IPS DF 19.7 (cell line): Measurements from ENCODE around the gene SLC43A3.
"Not testable (repeated sequence)": the region's sequence is repeated elsewhere in the genome, so short reads cannot be mapped to it uniquely, and the experiment has no call there.

Experiments
- DNase-seq: peaks from one replicate; pipeline ENCODE4 v3.0.0-alpha.2; 2013; ENCODE audit warnings: low read depth, low spot score

Gene SLC43A3

DNA sequence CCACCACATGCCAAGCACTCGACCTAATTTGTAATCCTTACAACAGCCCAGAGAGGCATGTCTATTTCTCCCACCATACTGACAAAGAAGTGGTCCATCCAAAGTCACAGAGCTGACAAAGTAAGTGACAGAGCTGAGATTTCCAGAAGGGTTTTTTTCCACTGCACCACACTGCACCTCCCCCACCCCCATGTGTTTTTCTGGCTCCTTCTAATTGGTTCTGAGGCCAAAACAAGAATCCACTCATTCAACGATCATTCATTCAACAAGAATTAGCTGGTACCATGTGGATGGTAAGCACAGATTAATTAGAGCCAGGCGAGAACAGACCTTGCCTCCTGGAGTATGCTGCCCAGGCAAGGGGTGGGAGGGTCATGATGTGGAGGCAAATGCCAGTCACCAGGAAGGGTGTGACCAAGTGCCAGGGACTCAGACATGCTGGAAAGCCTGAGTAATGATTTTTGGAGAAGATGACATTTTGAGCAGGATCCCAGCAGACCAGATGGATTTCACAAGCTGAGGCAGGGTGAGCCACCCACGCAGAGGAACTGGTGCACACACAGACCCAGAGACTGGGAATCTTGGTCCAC is 21.6 kb downstream of the SLC43A3 start:
- no peak for DNase-seq

DNA sequence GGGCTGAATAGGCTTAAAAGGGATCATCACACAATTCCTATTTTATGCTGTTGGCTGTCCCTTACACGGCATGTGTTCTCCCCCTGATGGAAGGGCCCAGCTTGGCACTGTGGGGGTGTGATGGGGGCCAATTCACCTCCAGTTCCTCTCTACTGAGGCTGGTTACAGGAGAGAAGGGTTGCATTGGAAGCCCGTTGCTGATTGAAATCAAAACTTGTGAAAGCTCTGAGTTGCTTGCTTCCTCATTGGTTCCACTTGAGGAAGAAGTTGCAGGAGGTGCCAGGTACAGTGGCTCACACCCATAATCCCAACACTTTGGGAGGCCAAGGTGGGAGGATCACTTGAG is 23.1 kb downstream of the SLC43A3 start:
- no peak for DNase-seq

- DNase-seq = not testable (repeated sequence)
These were observed 23.7 kb downstream of the SLC43A3 start for GRCh38 chr11:57403003-57403801.

GRCh38 chr11:57402188-57403002 is 24.5 kb downstream of the SLC43A3 start:
- no peak for DNase-seq

GRCh38 chr11:57399972-57400578 is 26.8 kb downstream of the SLC43A3 start:
- no peak for DNase-seq

GRCh38 chr11:57399221-57399620 is 27.7 kb downstream of the SLC43A3 start:
- DNase-seq = no peak

GRCh38 chr11:57397394-57397990 is 29.4 kb downstream of the SLC43A3 start:
- DNase-seq = no peak

- DNase-seq = no peak
These were observed 30.2 kb downstream of the SLC43A3 start for GRCh38 chr11:57396744-57397143.

GRCh38 chr11:57395905-57396623 is 30.9 kb downstream of the SLC43A3 start:
- no peak for DNase-seq

GRCh38 chr11:57394203-57394965 is 32.5 kb downstream of the SLC43A3 start:
- DNase-seq = no peak

GRCh38 chr11:57392763-57393105 is 34.2 kb downstream of the SLC43A3 start:
- no peak for DNase-seq

- DNase-seq = no peak
These were observed 34.7 kb downstream of the SLC43A3 start for GRCh38 chr11:57392066-57392762.

DNA sequence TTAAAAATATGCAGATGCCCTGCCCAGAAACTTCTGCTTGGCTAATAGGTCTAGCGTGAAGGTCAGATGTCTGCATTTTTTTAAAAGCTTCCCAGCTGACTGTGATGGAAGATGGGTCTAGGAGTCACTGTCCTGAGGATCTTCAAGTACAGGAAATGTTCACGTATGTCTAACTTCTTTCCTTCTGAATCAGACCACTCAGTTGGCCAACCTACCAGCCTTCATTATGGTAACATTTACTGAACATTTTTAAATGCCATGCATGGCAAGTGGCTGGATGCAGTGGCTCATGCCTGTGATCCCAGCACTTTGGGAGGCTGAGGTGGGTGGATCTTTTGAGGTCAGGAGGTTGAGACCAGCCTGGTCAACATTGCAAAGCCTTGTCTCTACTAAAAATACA is 35.4 kb downstream of the SLC43A3 start:
- DNase-seq = no peak

GRCh38 chr11:57391111-57391510 is 35.8 kb downstream of the SLC43A3 start:
- no peak for DNase-seq

GRCh38 chr11:57390535-57390934 is 36.4 kb downstream of the SLC43A3 start, which contains the start of gene PRG2:
Gene PRG2 (minus strand): TSS chr11:57390650. CDS start chr11:57389944, 706 bp downstream.
- DNase-seq = no peak

DNA sequence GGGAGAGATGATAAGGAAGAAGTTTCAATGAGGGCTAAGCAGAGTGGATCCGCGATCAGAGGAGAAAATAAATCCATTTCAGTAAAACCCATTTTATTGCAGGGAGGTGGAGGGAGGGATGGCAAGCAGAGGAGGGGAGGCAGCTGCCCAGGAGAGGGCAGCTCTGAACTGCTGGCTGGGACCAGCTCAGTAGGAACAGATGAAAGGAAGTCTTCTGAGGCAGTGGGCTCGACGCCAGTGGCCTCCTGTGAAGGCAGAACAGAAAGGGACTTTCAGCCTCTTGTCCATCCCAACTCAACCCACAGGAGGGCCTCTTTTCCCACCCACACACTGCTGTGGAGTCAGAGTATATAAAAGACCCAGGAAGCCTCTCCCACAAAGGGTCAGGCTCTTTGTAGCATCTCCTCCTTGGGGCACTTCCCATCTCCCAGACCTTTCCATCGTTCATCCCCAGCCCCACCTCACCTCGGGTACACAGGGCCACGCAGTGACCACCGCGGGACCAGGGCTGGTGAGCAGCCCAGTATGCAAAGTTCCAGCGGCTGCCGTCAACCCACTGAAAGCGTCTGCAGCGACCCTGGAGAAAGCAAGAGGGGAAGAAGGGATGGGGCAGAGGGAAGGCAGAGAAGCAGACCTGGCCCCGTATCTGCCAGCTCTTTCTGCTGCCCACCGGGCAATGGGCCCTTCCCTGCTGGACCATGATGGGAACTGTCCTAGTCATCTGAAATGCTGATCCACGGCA is 39.5 kb downstream of the SLC43A3 start:
- no peak for DNase-seq

- DNase-seq = no peak
These were observed 40.6 kb downstream of the SLC43A3 start for GRCh38 chr11:57386178-57386940.

DNA sequence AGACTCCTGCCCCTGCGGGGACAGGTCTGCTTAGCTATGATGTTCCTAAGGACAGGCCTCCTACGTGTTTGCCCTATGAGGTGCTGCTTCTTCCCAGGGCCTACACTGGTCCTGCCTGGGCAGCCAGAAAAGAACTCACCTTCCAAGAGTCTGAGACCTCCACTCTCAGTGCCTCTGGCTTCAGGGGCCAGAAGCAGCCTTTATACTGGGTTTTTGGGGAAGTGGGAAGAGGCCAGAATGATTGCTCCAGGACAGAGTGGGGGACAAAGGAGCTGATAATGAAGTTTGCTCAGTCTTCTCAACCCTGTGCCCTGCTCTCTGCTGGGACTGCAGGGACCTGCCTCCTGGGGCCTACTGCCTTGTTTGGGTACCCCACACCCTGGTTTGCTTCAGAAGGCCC is 45.9 kb downstream of the SLC43A3 start, which contains the start of gene PRG3:
TSS of gene PRG3 (minus strand) at position 176 of the 400 bp plus-strand sequence. CDS start 442 bp downstream, outside the sequence.
- DNase-seq = no peak
